B cell (primary cell): ENCODE measurements around the gene SPOCK1.

ENCODE experiments used
- CTCF ChIP-seq: fragments of 200-600 bp; IDR thresholded peaks from one replicate; pipeline ENCODE4 v1.8.0; 2022; ENCODE audit warnings: antibody characterized with exemption, mild to moderate bottlenecking
- EZH2 ChIP-seq: IDR thresholded peaks from 2 replicates; pipeline ENCODE4 v1.6.1; 2012; ENCODE audit warnings: borderline replicate concordance, low read depth, mild to moderate bottlenecking, moderate library complexity, low read length; ENCODE audit not compliant: insufficient read depth, poor library complexity, severe bottlenecking

- no peak for TF ChIP-seq CTCF
- TF ChIP-seq EZH2, result no peak
Observed at GRCh38 chr5:137040641-137041340, 458.3 kb downstream of the SPOCK1 start.
